GM12875 (cell line): ENCODE results near the gene KCNAB2.

Source experiments
- H3K4me3 ChIP-seq: one replicate; pipeline ENCODE4 v1.5.1; 2011; ENCODE audit warnings: low read depth, low read length, control low read depth
- CTCF ChIP-seq: IDR thresholded peaks from 2 replicates; pipeline ENCODE4 v1.5.1; 2011; ENCODE audit warnings: low read depth, mild to moderate bottlenecking, control low read depth, inconsistent platforms, low read length, moderate library complexity, borderline replicate concordance; ENCODE audit not compliant: insufficient read depth

KCNAB2 gene

GRCh38 chr1:6128276-6129081, 82.8 kb downstream of the KCNAB2 start:
- H3K4me3 ChIP-seq: no peak overlapping the region

GRCh38 chr1:6129313-6129712, 83.6 kb downstream of the KCNAB2 start:
- no peak for TF ChIP-seq CTCF
- no peak overlapping the region for H3K4me3 ChIP-seq

More at GRCh38 chr1:6128276-6129081, 82.8 kb downstream of the KCNAB2 start:
- TF ChIP-seq CTCF: no peak

GRCh38 chr1:6130036-6130435, 84.3 kb downstream of the KCNAB2 start:
- H3K4me3 ChIP-seq: no peak overlapping the region
- TF ChIP-seq CTCF: no peak

GRCh38 chr1:6130596-6130995, 84.9 kb downstream of the KCNAB2 start:
- no peak for TF ChIP-seq CTCF
- no peak overlapping the region for H3K4me3 ChIP-seq

- TF ChIP-seq CTCF: no peak
- H3K4me3 ChIP-seq: no peak overlapping the region
These were observed 85.9 kb downstream of the KCNAB2 start for GRCh38 chr1:6131561-6131960.

GRCh38 chr1:6133146-6133895, 87.6 kb downstream of the KCNAB2 start:
- H3K4me3 ChIP-seq: no peak overlapping the region
- TF ChIP-seq CTCF: no peak
